Gastrocnemius medialis (tissue), 4 donors: ENCODE data around the gene MERTK. TPM values are rescaled to one million over a fixed set of nuclear protein-coding genes. Genes with fewer than 3 reads are reported as not detected.

Experiments used
- ATAC-seq, 2 donors: fragments of 150-250 bp; one replicate each; pipeline ENCODE4 v1.9.1; 2016
- DNase-seq, 2 donors: peaks; one replicate each; pipeline ENCODE4 v3.0.0-alpha.2; 2019
- H3K27ac ChIP-seq, 4 donors: fragments of 200-600 bp; sonication (generic); 1 replicate in 1 of 4; 2 replicates in 3 of 4; pipeline ENCODE4 v1.5.1; 2016 to 2018; ENCODE audit warnings: mild to moderate bottlenecking in 2 of 4, moderate library complexity in 1 of 4
- H3K27me3 ChIP-seq, 3 donors: fragments of 200-600 bp; sonication (generic) in 2 of 3; 1 replicate in 1 of 3; 2 replicates in 2 of 3; pipeline versions ENCODE4 v1.5.1 to v1.6.0; 2016 to 2019; ENCODE audit warnings: mild to moderate bottlenecking in 1 of 3, moderate library complexity in 1 of 3
- H3K36me3 ChIP-seq, 2 donors: fragments of 200-600 bp; sonication (generic) in 1 of 2; one replicate each; pipeline ENCODE4 v1.5.1; 2017 to 2018
- H3K4me1 ChIP-seq, 2 donors: fragments of 200-600 bp; sonication (generic) in 1 of 2; one replicate each; pipeline ENCODE4 v1.5.1; 2016 to 2017; ENCODE audit warnings: mild to moderate bottlenecking in 2 of 2
- H3K4me3 ChIP-seq, 4 donors: fragments of 200-600 bp; sonication (generic) in 3 of 4; 1 replicate in 1 of 4; 2 replicates in 3 of 4; pipeline ENCODE4 v1.5.1; 2016 to 2019; ENCODE audit warnings: mild to moderate bottlenecking in 2 of 4
- H3K9me3 ChIP-seq, 3 donors: fragments of 200-600 bp; sonication (generic) in 2 of 3; 1 replicate in 1 of 3; 2 replicates in 2 of 3; pipeline ENCODE4 v1.5.1; 2016 to 2019
- POLR2A ChIP-seq, 2 donors: fragments of 450-650 bp; IDR thresholded peaks; one replicate each; pipeline ENCODE4 v1.6.1; 2017; ENCODE audit warnings: antibody characterized with exemption in 2 of 2, mild to moderate bottlenecking in 2 of 2, moderate library complexity in 2 of 2
- in situ Hi-C, 4 donors: fragments of 200-750 bp; cut with MboI; loops; one replicate each; pipeline versions ENCODE4 v1.15.0 to v1.8.0; 2017; ENCODE audit warnings: low sequenced_read_pairs in 4 of 4
- intact Hi-C: fragments of 100-400 bp; cut with DNase I; formaldehyde crosslinking; loops from one replicate; pipeline ENCODE4 v1.15.1; 2023; ENCODE audit warnings: low total_unique reads
- total RNA-seq, 4 donors: library from RNA; depleted of rRNA; stranded (reverse); fragments of >200 nt; gene quantifications; one replicate each; pipeline versions ENCODE4 v1.1.0 to v1.2.3, GENCODE V29; 2016
- TF ChIP-seq, protein P1 (sequence below), 5 experiments: fragments of 450-650 bp in 3 of 5; fragments of 200-600 bp in 2 of 5; sonication (generic) in 2 of 5; IDR thresholded peaks in 4 of 5; conservative IDR thresholded peaks in 1 of 5; 1 replicate in 4 of 5; 2 replicates in 1 of 5; pipeline ENCODE4 v1.5.1; 2016 to 2019; ENCODE audit warnings: antibody characterized with exemption in 5 of 5, mild to moderate bottlenecking in 3 of 5, moderate library complexity in 3 of 5

The MERTK gene
- total RNA-seq, 4 donors from 2014 or later: 2.4 to 5.7 (median 3.7) TPM

GRCh38 chr2:112045446-112046014 is 147.1 kb downstream of the MERTK start:
- Histone ChIP-seq H3K27ac (no peak overlapping the region), H3K4me3 (no peak overlapping the region), H3K4me1 (no peaks in the 10 kb centered on the region), H3K36me3 (no peaks in the 10 kb centered on the region), H3K9me3 (no peaks in the 10 kb centered on the region), H3K27me3 (no peaks in the 10 kb centered on the region)
- TF ChIP-seq, protein P1, sequence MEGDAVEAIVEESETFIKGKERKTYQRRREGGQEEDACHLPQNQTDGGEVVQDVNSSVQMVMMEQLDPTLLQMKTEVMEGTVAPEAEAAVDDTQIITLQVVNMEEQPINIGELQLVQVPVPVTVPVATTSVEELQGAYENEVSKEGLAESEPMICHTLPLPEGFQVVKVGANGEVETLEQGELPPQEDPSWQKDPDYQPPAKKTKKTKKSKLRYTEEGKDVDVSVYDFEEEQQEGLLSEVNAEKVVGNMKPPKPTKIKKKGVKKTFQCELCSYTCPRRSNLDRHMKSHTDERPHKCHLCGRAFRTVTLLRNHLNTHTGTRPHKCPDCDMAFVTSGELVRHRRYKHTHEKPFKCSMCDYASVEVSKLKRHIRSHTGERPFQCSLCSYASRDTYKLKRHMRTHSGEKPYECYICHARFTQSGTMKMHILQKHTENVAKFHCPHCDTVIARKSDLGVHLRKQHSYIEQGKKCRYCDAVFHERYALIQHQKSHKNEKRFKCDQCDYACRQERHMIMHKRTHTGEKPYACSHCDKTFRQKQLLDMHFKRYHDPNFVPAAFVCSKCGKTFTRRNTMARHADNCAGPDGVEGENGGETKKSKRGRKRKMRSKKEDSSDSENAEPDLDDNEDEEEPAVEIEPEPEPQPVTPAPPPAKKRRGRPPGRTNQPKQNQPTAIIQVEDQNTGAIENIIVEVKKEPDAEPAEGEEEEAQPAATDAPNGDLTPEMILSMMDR (IDR thresholded peaks at IDR 0.05 in 4 of 5, conservative IDR thresholded peaks at IDR 0.05 in 1 of 5): no peak
- TF ChIP-seq POLR2A (IDR thresholded peaks at IDR 0.05): no peak
- in situ Hi-C loops (loop anchor here in 3 of 4 donors (5.0 kb wide), 1 partner anchor 153 kb away; no protein-coding TSS in a partner anchor), intact Hi-C loops (no loop called here)
- no peak for DNase-seq
- ATAC-seq: no peak

- Histone ChIP-seq H3K36me3 (no peaks in the 10 kb centered on the region), H3K27ac (no peak overlapping the region), H3K4me3 (no peak overlapping the region), H3K9me3 (no peaks in the 10 kb centered on the region), H3K27me3 (no peaks in the 10 kb centered on the region), H3K4me1 (no peaks in the 10 kb centered on the region)
- ATAC-seq: no peak
- TF ChIP-seq, protein P1 (IDR thresholded peaks at IDR 0.05 in 4 of 5, conservative IDR thresholded peaks at IDR 0.05 in 1 of 5): no peak
- no peak for TF ChIP-seq POLR2A (IDR thresholded peaks at IDR 0.05)
- DNase-seq: no peak
- intact Hi-C loops (no loop called here), in situ Hi-C loops (loop anchor here in 3 of 4 donors (5.0 kb wide), 1 partner anchor 154 kb away; no protein-coding TSS in a partner anchor)
Observed at GRCh38 chr2:112046231-112046630, 147.8 kb downstream of the MERTK start.

DNA sequence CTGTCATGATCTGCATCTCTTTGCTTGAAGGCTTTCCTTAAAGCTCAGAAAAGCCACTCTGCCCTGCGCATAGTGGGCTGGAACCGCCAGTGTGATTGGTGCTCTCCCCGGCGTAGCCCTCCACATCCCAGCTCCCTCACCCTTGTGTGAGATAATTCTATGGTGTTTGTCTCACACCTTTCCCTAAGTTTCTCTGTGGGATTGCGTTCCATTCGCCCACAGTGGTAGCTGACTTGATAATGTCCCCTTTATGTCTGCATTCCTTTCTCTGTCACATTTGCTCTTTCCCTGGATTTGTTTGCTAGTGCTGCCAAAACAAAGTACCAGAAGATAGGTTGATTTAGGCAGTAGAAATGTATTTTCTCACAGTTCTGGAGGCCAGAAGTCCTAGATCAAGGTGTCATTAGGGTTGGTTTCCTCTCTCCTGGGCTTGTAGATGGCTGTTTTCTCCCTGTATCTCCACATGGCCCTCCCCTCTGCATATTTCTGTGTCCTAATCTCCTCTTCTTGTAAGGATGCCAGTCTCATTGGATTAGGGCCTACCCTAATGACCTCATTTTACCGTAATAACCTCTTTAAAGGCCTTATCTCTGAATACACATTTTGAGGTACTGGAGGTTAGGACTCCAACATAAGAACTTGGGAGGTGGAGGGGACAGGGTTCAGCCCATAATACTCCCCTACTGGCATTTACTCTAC is 149.3 kb downstream of the MERTK start:
- intact Hi-C loops (loop anchor here (2.0 kb wide), 2 partner anchors 101 to 149 kb away; partner anchors contain the start of gene MERTK), in situ Hi-C loops (loop anchor here in 3 of 4 donors (5.0 kb wide), 1 partner anchor 155 kb away; no protein-coding TSS in a partner anchor)
- TF ChIP-seq, protein P1 (IDR thresholded peaks at IDR 0.05 in 4 of 5, conservative IDR thresholded peaks at IDR 0.05 in 1 of 5): no peak
- TF ChIP-seq POLR2A (IDR thresholded peaks at IDR 0.05): no peak
- H3K27me3 ChIP-seq: no peaks in the 10 kb centered on the region
- H3K4me3 ChIP-seq: no peak overlapping the region
- no peaks in the 10 kb centered on the region for H3K4me1 ChIP-seq
- DNase-seq (no peak), ATAC-seq (no peak)
- H3K36me3 ChIP-seq: no peaks in the 10 kb centered on the region
- no peak overlapping the region for H3K27ac ChIP-seq
- no peaks in the 10 kb centered on the region for H3K9me3 ChIP-seq

DNA sequence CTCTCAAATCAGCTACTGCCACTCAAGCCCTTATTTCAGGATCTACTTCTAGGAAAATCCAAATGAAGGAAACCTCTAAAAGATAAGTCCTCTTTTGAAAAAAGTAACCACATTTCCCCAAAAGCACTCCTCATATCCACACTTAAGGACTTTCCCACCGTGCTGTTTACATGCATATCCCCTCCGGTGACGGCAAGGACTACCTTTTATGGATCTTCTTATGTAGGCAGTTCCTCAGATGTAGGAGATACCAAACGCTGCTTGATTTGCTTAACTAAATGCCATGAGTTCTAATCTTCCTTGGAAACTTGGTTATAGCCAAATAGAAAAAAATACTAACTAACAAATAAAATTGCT is 149.8 kb downstream of the MERTK start:
- Histone ChIP-seq H3K27ac (no peak overlapping the region), H3K36me3 (no peaks in the 10 kb centered on the region), H3K9me3 (no peaks in the 10 kb centered on the region), H3K27me3 (no peaks in the 10 kb centered on the region), H3K4me3 (no peak overlapping the region), H3K4me1 (no peaks in the 10 kb centered on the region)
- intact Hi-C loops: loop anchor here (2.0 kb wide), 2 partner anchors 101 to 149 kb away; partner anchors contain the start of gene MERTK
- TF ChIP-seq POLR2A (IDR thresholded peaks at IDR 0.05): no peak
- TF ChIP-seq, protein P1 (IDR thresholded peaks at IDR 0.05 in 4 of 5, conservative IDR thresholded peaks at IDR 0.05 in 1 of 5): no peak
- DNase-seq (no peak), ATAC-seq (no peak)
- in situ Hi-C loops: loop anchor here in 3 of 4 donors (5.0 kb wide), 1 partner anchor 156 kb away; no protein-coding TSS in a partner anchor
